NK-92 treated with Interleukin-12 subunit alpha and Interleukin-12 subunit beta, amount 100 ng/mL, for 24 hours (cell line): ENCODE data around the gene UBE2L3.
"Not testable (repeated sequence)": the region's sequence is repeated elsewhere in the genome, so short reads cannot be mapped to it uniquely, and the experiment has no call there.

Experiments
- DNase-seq: peaks from one replicate; lab custom pipeline; 2025; lab: John Stamatoyannopoulos, UW

The UBE2L3 gene

GRCh38 chr22:21628386-21629254 lies 61.1 kb downstream of the UBE2L3 start:
- no peak for DNase-seq

DNA sequence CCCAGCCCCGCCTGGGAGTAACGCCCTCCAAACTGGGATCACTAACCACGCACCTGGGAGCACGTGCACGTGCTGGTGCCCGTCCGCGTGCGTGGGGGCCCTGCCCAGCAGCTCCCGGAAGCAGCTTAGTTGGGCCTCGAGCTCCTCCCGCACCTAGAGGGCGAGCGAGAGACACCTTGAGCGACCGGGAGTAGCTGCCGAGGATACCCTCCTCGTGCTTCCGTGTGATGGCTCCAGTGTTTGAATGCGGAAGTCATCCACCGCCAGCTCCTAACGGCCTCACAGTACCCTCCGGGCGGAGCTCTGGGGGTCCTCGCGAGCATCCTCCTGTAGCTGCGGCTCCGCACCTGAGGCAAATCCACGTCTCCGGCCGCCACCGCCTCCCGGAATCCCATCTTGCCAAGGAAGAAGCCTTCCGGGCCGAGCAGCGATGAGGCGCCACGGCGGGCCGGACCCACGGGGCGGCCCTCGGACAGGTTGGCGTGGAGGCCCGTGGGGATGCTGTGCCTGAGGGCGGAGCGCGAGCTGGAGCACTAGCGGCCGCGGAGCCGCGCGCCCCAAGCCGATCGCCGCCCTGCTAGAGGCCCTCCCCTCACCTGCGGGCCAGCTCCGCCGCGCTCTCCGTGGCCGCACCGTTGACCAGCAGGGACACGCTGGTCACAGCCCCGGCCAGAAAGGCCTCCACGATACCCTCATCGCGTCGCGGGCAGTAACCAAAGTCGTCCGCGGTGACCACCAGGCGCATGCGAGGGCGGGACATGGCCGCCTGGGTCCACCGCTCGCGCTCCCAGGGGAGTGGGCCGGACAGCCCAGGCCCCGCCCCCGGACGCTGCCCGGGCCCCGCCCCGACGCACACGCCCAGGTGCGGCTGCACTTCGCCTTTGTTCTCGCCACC lies 62.0 kb downstream of the UBE2L3 start, which contains the start of gene YDJC:
TSS of gene YDJC (minus strand) at position 768 of the 895 bp plus-strand sequence. CDS start at position 760, 8 bp downstream.
- peak; percentile 79 for DNase-seq

- DNase-seq: no peak
Measured at GRCh38 chr22:21631025-21631424, 63.5 kb downstream of the UBE2L3 start.

DNA sequence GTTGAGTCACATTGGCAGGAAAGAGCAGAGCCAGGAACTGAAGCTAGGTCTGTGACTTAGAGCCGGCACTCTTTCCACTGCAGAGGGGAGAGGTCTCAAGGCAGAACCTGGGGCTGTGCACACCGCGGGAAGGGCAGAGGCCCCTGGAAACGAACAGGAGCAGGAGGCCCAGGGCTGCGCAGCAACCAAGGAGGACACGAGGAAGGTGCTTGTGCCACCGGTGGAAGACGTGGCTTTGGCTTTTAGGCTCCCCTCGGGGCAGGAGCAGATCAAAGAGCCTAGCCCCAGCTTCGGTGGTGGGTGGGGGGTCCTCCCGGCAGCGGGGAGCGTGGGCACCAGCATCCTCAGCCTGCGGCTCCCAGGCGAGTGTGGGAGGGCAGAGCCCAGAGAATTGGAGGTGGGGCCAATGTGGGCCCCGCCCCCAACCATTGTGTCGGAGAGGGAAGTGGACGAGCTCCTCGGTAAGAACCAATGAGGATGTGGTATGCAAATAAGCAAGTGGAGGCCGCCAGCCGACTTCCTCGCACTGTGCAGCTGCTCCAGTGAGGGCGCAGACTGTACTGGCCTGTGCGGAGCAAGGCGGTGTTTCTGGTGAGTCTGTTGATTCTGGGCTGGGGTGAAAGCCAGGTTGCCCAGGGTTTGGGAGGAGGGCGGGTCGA lies 64.9 kb downstream of the UBE2L3 start, which contains the start of gene CCDC116:
TSS of gene CCDC116 (plus strand) at position 524 of the 659 bp plus-strand sequence. CDS start 422 bp downstream, outside the sequence.
- DNase-seq: no peak

DNA sequence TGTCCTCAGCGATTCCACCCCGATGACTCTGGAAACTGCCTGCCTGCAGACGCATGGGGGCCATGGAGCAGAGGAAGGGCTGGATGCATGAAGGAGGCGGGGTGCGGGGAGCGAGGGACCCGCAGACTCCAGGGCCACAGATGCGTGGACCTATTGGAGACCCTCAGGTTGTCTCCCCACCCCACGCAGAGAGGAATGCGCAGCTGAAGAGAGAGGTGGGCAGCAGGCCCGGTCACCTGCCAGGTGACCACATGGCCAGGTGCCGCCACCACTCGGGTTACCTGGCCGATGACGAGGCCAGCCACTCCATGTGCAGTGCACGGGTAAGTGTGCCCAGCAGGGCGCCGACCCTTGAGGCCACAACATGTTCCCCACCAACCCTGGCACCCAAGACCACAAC lies 65.4 kb downstream of the UBE2L3 start:
- DNase-seq: no peak

- no peak for DNase-seq
Measured at GRCh38 chr22:21633481-21633880, 66.0 kb downstream of the UBE2L3 start.

GRCh38 chr22:21634081-21634480 lies 66.6 kb downstream of the UBE2L3 start:
- DNase-seq: no peak

DNA sequence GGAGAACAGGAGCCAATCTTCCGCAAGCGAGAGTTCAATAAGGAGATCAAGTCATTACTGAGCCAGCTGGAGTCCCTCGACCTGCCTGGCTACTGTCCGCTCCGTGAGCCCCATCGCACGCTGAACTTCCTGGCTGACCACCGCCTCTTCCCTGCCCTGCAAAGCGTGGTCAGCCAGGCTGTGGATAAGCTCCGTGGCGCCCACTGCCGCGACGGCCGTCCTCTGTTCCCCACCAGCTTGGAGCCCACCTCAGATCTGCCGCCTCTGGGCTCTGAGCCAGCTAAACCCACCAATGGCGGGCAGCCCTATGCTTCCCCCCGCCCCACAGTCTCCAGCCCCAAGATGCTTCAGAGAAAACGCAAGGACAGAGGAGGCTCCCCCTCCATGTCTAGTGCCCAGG lies 67.3 kb downstream of the UBE2L3 start:
- DNase-seq: no peak

- DNase-seq: no peak
Measured at GRCh38 chr22:21635771-21636510, 68.4 kb downstream of the UBE2L3 start.

GRCh38 chr22:21636629-21637218 lies 69.2 kb downstream of the UBE2L3 start:
- no peak for DNase-seq

GRCh38 chr22:21637450-21637849 lies 69.9 kb downstream of the UBE2L3 start:
- not testable (repeated sequence) for DNase-seq

DNA sequence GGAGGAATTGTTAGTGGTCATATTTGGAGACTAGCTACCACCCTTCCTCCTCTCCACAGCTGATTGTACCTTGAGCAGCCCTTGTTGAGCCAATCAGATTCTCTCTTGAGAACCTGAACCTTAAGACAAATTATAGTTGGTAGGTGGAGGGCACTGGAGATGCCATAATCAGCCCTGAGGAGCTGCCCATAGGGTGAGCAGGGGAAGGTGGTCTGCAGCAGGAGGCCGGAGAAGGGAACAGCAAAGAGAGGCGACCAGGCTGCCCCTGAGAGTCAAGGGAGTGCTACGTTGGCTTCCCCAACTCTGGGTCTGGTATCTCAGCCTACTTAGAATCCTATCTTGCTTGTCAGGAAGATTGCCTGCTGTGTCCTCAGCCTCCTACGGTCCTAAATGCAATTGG lies 71.8 kb downstream of the UBE2L3 start:
- no peak for DNase-seq

- no peak for DNase-seq
Measured at GRCh38 chr22:21640810-21641209, 73.3 kb downstream of the UBE2L3 start.

DNA sequence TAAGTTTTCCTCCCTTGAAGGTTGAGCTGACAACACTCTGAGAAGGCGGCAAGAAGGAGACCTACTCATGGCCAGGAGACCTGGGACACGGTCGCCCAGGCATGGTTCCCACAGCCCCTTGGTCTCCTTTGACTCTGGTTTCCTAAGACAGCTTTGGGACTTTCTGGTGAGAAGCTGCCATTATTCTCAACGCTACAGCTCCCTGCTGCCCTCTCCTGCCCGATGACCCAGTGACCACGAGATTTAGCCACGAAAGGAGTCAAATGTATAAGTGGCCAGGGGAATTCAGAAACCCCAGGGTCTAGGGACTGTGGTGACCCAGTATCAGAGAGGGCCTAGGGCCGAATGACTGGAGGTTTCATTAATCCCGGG lies 73.9 kb downstream of the UBE2L3 start:
- peak; percentile 14 for DNase-seq

DNA sequence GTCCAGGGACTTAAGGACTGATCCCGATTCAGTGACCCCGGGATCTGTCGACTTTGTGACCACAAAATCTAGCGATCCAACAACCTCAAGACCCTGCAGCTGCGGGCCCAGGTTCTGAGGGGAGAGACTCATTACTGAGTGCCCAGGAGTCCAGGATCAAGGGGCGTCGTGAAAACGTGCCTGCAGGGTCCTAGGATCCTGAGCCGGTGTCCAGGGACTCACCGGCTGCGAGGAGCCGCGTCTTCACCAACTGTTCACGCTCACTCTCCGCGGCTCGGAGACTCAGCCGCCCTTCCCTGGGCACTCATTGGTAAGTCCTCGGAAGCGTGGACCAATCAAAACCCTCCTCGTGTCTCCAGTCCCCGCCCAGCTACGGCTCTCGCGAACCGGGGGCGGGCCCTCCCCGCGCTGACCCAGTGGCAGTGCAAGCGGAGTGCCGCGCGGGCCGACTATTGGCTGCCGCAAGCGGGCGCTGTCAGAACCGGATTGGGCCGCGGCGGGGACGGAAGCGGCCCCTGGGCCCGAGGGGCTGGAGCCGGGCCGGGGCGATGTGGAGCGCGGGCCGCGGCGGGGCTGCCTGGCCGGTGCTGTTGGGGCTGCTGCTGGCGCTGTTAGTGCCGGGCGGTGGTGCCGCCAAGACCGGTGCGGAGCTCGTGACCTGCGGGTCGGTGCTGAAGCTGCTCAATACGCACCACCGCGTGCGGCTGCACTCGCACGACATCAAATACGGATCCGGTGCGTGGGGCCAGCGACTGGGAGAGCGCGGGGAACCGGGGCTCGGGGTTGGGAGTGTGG lies 74.5 kb downstream of the UBE2L3 start, which contains the start of gene SDF2L1:
TSS of gene SDF2L1 (plus strand) at position 514 of the 795 bp plus-strand sequence. CDS start at position 549, 35 bp downstream.
- DNase-seq: peak; percentile 94

- DNase-seq: peak; percentile 36
Measured at GRCh38 chr22:21642584-21643448, 75.3 kb downstream of the UBE2L3 start.

DNA sequence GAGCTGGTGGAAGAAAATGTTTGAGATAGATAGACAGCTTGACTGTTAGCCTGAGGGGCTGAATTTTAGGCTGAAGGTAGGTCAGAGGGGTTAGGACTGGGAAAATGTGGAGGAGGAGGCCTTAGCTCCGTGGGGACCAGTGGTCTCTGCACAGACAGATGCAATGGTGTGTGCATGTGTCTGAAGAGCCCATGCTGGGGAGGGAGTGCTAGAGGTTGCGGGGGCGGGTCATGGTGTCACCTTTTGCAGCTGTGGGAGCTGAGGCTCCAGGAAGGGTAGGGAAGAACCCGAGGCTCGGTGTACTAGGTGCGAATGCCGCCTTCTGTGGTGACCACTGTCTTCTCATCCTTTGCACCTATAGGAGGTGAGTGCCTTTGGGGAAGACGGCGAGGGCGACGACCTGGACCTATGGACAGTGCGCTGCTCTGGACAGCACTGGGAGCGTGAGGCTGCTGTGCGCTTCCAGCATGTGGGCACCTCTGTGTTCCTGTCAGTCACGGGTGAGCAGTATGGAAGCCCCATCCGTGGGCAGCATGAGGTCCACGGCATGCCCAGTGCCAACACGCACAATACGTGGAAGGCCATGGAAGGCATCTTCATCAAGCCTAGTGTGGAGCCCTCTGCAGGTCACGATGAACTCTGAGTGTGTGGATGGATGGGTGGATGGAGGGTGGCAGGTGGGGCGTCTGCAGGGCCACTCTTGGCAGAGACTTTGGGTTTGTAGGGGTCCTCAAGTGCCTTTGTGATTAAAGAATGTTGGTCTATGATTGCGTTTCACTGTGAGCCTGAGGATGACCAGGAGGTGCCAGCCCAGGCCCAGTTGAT lies 76.2 kb downstream of the UBE2L3 start:
- no peak for DNase-seq

- DNase-seq: not testable (repeated sequence)
Measured at GRCh38 chr22:21645513-21645912, 78.0 kb downstream of the UBE2L3 start.
